ENCODE results near the gene STK32C. TPM values are rescaled to one million over a fixed set of nuclear protein-coding genes. Genes with fewer than 3 reads are reported as not detected.

The STK32C gene
- total RNA-seq, 2 donors from 2014 or later: 8.4 to 9.9 TPM

- Mint-ChIP-seq H3K9me3 (no peaks in the 10 kb centered on the region), H3K4me1 (no peaks in the 10 kb centered on the region), H3K27ac (no peak overlapping the region), H3K36me3 (ENCODE audit: low read depth) (no peaks in the 10 kb centered on the region), H3K4me3 (no peak overlapping the region), H3K27me3 (ENCODE audit: insufficient read depth) (peaks cover 2% of the 10 kb centered on the region)
- WGBS, 2 experiments (ENCODE audit: insufficient coverage in 1 of 2, insufficient read length in 1 of 2): 86 to 89% methylated on average over 8 to 11 of the region's 11 CpGs
- H3K4me1 ChIP-seq (ENCODE audit: control insufficient read depth, insufficient read depth, low read length): no peaks in the 10 kb centered on the region
- no peak for DNase-seq
- no peak overlapping the region for H3K4me3 ChIP-seq (ENCODE audit: low read length)
- H3K27me3 ChIP-seq (ENCODE audit: control insufficient read depth, insufficient read depth, low read length, poor library complexity, severe bottlenecking): no peaks in the 10 kb centered on the region
- no peak overlapping the region for H3K27ac ChIP-seq (ENCODE audit: low read depth, low read length)
- no peak for TF ChIP-seq CTCF (conservative IDR thresholded peaks at IDR 0.05)
- H3K9me3 ChIP-seq (ENCODE audit: control insufficient read depth, low read length): no peaks in the 10 kb centered on the region
- H3K36me3 ChIP-seq (ENCODE audit: control insufficient read depth, insufficient read depth, low read length): no peaks in the 10 kb centered on the region
- H3K9ac ChIP-seq (ENCODE audit: extremely low read depth, low read length, poor library complexity, severe bottlenecking): no peak overlapping the region
Measured at GRCh38 chr10:132243626-132244025, 64.1 kb downstream of the STK32C start.

GRCh38 chr10:132243141-132243540 lies 64.6 kb downstream of the STK32C start:
- H3K9me3 ChIP-seq (ENCODE audit: control insufficient read depth, low read length): no peaks in the 10 kb centered on the region
- H3K27ac Mint-ChIP-seq: no peak overlapping the region
- H3K27me3 Mint-ChIP-seq (ENCODE audit: insufficient read depth): peaks cover 2% of the 10 kb centered on the region
- no peak overlapping the region for H3K4me3 ChIP-seq (ENCODE audit: low read length)
- no peak for TF ChIP-seq CTCF (conservative IDR thresholded peaks at IDR 0.05)
- H3K4me3 Mint-ChIP-seq: no peak overlapping the region
- no peaks in the 10 kb centered on the region for H3K27me3 ChIP-seq (ENCODE audit: control insufficient read depth, insufficient read depth, low read length, poor library complexity, severe bottlenecking)
- DNase-seq: no peak
- no peaks in the 10 kb centered on the region for H3K36me3 ChIP-seq (ENCODE audit: control insufficient read depth, insufficient read depth, low read length)
- 94 to 98% methylated on average over 7 to 12 of the region's 12 CpGs for WGBS, 2 experiments (ENCODE audit: insufficient coverage in 1 of 2, insufficient read length in 1 of 2)
- H3K4me1 Mint-ChIP-seq: no peaks in the 10 kb centered on the region
- H3K27ac ChIP-seq (ENCODE audit: low read depth, low read length): no peak overlapping the region
- no peak overlapping the region for H3K9ac ChIP-seq (ENCODE audit: extremely low read depth, low read length, poor library complexity, severe bottlenecking)
- H3K9me3 Mint-ChIP-seq: no peaks in the 10 kb centered on the region
- H3K36me3 Mint-ChIP-seq (ENCODE audit: low read depth): no peaks in the 10 kb centered on the region
- no peaks in the 10 kb centered on the region for H3K4me1 ChIP-seq (ENCODE audit: control insufficient read depth, insufficient read depth, low read length)

GRCh38 chr10:132242103-132242840 lies 65.5 kb downstream of the STK32C start:
- no peak for TF ChIP-seq CTCF (conservative IDR thresholded peaks at IDR 0.05)
- DNase-seq: no peak
- Mint-ChIP-seq H3K9me3 (no peaks in the 10 kb centered on the region), H3K4me3 (no peak overlapping the region), H3K36me3 (ENCODE audit: low read depth) (no peaks in the 10 kb centered on the region), H3K27me3 (ENCODE audit: insufficient read depth) (no peaks in the 10 kb centered on the region), H3K27ac (no peak overlapping the region), H3K4me1 (no peaks in the 10 kb centered on the region)
- 89 to 90% methylated on average over 18 to 23 of the region's 23 CpGs for WGBS, 2 experiments (ENCODE audit: insufficient coverage in 1 of 2, insufficient read length in 1 of 2)
- no peaks in the 10 kb centered on the region for H3K9me3 ChIP-seq (ENCODE audit: control insufficient read depth, low read length)
- H3K4me3 ChIP-seq (ENCODE audit: low read length): no peak overlapping the region
- H3K27me3 ChIP-seq (ENCODE audit: control insufficient read depth, insufficient read depth, low read length, poor library complexity, severe bottlenecking): no peaks in the 10 kb centered on the region
- no peaks in the 10 kb centered on the region for H3K36me3 ChIP-seq (ENCODE audit: control insufficient read depth, insufficient read depth, low read length)
- H3K27ac ChIP-seq (ENCODE audit: low read depth, low read length): no peak overlapping the region
- no peak overlapping the region for H3K9ac ChIP-seq (ENCODE audit: extremely low read depth, low read length, poor library complexity, severe bottlenecking)
- H3K4me1 ChIP-seq (ENCODE audit: control insufficient read depth, insufficient read depth, low read length): no peaks in the 10 kb centered on the region

Measured in endodermal cell (in vitro differentiated cells).